HCT116 (cell line): Measurements from ENCODE around the gene F2RL3. TPM values are rescaled to one million over a fixed set of nuclear protein-coding genes. Genes with fewer than 3 reads are reported as not detected.

Source experiments
- ATAC-seq: fragments of 200-7000 bp; cut with Tn5 transposase; 2 replicates; pipeline ENCODE4 v1.9.1; 2020; ENCODE audit warnings: mild to moderate bottlenecking, moderate library complexity
- BruUV-seq: library from RNA; stranded (reverse); fragments of 400-500 nt; replicated peaks from 2 replicates; lab custom pipeline; 2021; lab: Mats Ljungman, UMichigan
- CTCF ChIA-PET: fragments of 300-600 bp; sonication (Branson Sonifier 250); formaldehyde crosslinking; loops from one replicate; lab custom pipeline; 2021; ENCODE audit warnings: antibody characterized with exemption; lab: Charles Lee
- POLR2A ChIA-PET: fragments of 300-600, 350-600 bp; sonication (Branson Sonifier 250); formaldehyde crosslinking; loops from one replicate; lab custom pipeline; 2021; ENCODE audit warnings: antibody characterized with exemption; lab: Charles Lee
- RAD21 ChIA-PET, 2 experiments: fragments of 300-600 bp; sonication (Branson Sonifier 250); formaldehyde crosslinking; loops; one replicate each; lab custom pipeline; 2023; ENCODE audit warnings: low total read pairs in 2 of 2; ENCODE audit not compliant: uncharacterized antibody in 2 of 2, unreplicated experiment in 2 of 2, low non-redundant PET in 1 of 2; lab: Charles Lee
- DNase-seq: peaks from one replicate; pipeline ENCODE4 v3.0.0-alpha.2; 2010; ENCODE audit warnings: low read depth, low spot score
- H2AFZ ChIP-seq: fragments of 200-600 bp; shearing (Covaris generic), sonication (generic); 2 replicates; pipeline ENCODE4 v1.6.1; 2017; ENCODE audit warnings: low read depth, mixed run types, mixed read lengths, antibody characterized with exemption, low read length; ENCODE audit not compliant: poor library complexity, severe bottlenecking
- H3K27ac ChIP-seq: 2 replicates; pipeline ENCODE4 v1.5.1; 2012; ENCODE audit warnings: low read depth, low read length
- H3K27me3 ChIP-seq: fragments of 200-600 bp; sonication (generic); 2 replicates; pipeline ENCODE4 v1.6.1; 2016; ENCODE audit warnings: mixed run types, low read length, mixed read lengths; ENCODE audit not compliant: insufficient read depth
- H3K36me3 ChIP-seq, 2 experiments: fragments of 200-500 bp in 1 of 2; fragments of 200-600 bp in 1 of 2; sonication (Bioruptor generic) in 1 of 2; sonication (generic) in 1 of 2; 2 replicates each; pipeline versions ENCODE4 v1.5.1 to v1.6.1; 2014 to 2016; ENCODE audit warnings: low read length in 2 of 2, inconsistent platforms in 1 of 2, mixed read lengths in 1 of 2, mixed run types in 1 of 2; ENCODE audit not compliant: insufficient read depth in 2 of 2, control insufficient read depth in 1 of 2
- H3K4me1 ChIP-seq, 2 experiments: fragments of 200-600 bp in 1 of 2; sonication (generic) in 1 of 2; 2 replicates each; pipeline versions ENCODE4 v1.5.1 to v1.6.1; 2012 to 2017; ENCODE audit warnings: low read length in 2 of 2, inconsistent platforms in 1 of 2, mild to moderate bottlenecking in 1 of 2, mixed read lengths in 1 of 2, mixed run types in 1 of 2, moderate library complexity in 1 of 2; ENCODE audit not compliant: insufficient read depth in 2 of 2, control insufficient read depth in 1 of 2
- H3K4me2 ChIP-seq: fragments of 200-600 bp; sonication (generic); 2 replicates; pipeline ENCODE4 v1.6.1; 2017; ENCODE audit warnings: mixed run types, low read length, mixed read lengths
- H3K4me3 ChIP-seq, 2 experiments: fragments of 200-600 bp in 1 of 2; sonication (generic) in 1 of 2; replicated peaks in 1 of 2; 2 replicates each; pipeline ENCODE4 v1.5.1; 2011 to 2016; ENCODE audit warnings: low read length in 2 of 2, control low read depth in 1 of 2, low read depth in 1 of 2, mild to moderate bottlenecking in 1 of 2, mixed read lengths in 1 of 2, mixed run types in 1 of 2
- H3K79me2 ChIP-seq: fragments of 200-600 bp; sonication (generic); 2 replicates; pipeline ENCODE4 v1.6.1; 2017; ENCODE audit warnings: mild to moderate bottlenecking, mixed run types, low read length, moderate library complexity, mixed read lengths; ENCODE audit not compliant: insufficient read depth
- H3K9ac ChIP-seq: fragments of 200-600 bp; sonication (generic); 2 replicates; pipeline ENCODE4 v1.6.1; 2016; ENCODE audit warnings: low read length, mixed read lengths
- H3K9me2 ChIP-seq: fragments of 200-600 bp; sonication (generic), shearing (Covaris generic); 2 replicates; pipeline ENCODE4 v1.6.1; 2017; ENCODE audit warnings: mixed run types, mild to moderate bottlenecking, moderate library complexity; ENCODE audit not compliant: insufficient read depth
- H3K9me3 ChIP-seq, 2 experiments: fragments of 200-500 bp in 1 of 2; fragments of 200-600 bp in 1 of 2; sonication (Bioruptor generic) in 1 of 2; sonication (generic) in 1 of 2; 2 replicates each; pipeline ENCODE4 v1.6.1; 2014 to 2017; ENCODE audit warnings: low read length in 2 of 2, mixed read lengths in 2 of 2, inconsistent platforms in 1 of 2, low read depth in 1 of 2, mild to moderate bottlenecking in 1 of 2, mixed run types in 1 of 2, moderate library complexity in 1 of 2; ENCODE audit not compliant: control insufficient read depth in 1 of 2, insufficient read depth in 1 of 2
- H4K20me1 ChIP-seq: fragments of 200-600 bp; sonication (generic), shearing (Covaris generic); 2 replicates; pipeline ENCODE4 v1.6.1; 2017; ENCODE audit warnings: mixed run types, mild to moderate bottlenecking, moderate library complexity; ENCODE audit not compliant: insufficient read depth
- CEBPB ChIP-seq: IDR thresholded peaks from 2 replicates; pipeline ENCODE4 v1.6.1; 2012; ENCODE audit warnings: low read depth
- EGR1 ChIP-seq: IDR thresholded peaks from 2 replicates; pipeline ENCODE4 v1.6.1; 2012; ENCODE audit warnings: low read depth
- EZH2 ChIP-seq: fragments of 200-600 bp; sonication (generic); IDR thresholded peaks from 2 replicates; pipeline ENCODE4 v1.6.1; 2017; ENCODE audit warnings: antibody characterized with exemption, mixed run types
- EZH2phosphoT487 ChIP-seq: fragments of 200-600 bp; IDR thresholded peaks from 2 replicates; pipeline ENCODE4 v1.6.1; 2018; ENCODE audit warnings: antibody characterized with exemption, borderline replicate concordance
- FOSL1 ChIP-seq: IDR thresholded peaks from 2 replicates; pipeline ENCODE4 v1.6.1; 2012; ENCODE audit warnings: low read depth
- POLR2AphosphoS5 ChIP-seq: IDR thresholded peaks from 2 replicates; pipeline ENCODE4 v1.6.1; 2011; ENCODE audit warnings: mild to moderate bottlenecking, low read depth, low read length, moderate library complexity
- RAD21 ChIP-seq: IDR thresholded peaks from 2 replicates; pipeline ENCODE4 v1.6.1; 2012; ENCODE audit warnings: low read depth, mild to moderate bottlenecking
- SP1 ChIP-seq: IDR thresholded peaks from 2 replicates; pipeline ENCODE4 v1.6.1; 2012; ENCODE audit warnings: low read depth
- SRF ChIP-seq: IDR thresholded peaks from 2 replicates; pipeline ENCODE4 v1.6.1; 2012; ENCODE audit warnings: low read depth
- TCF7L2 ChIP-seq: IDR thresholded peaks from 2 replicates; pipeline ENCODE4 v1.7.0; 2011; ENCODE audit warnings: borderline replicate concordance, inconsistent platforms; ENCODE audit not compliant: insufficient read depth, insufficient read length; ENCODE audit errors: extremely low read depth
- YY1 ChIP-seq: IDR thresholded peaks from 2 replicates; pipeline ENCODE4 v1.6.1; 2011; ENCODE audit warnings: low read length, low read depth, moderate library complexity, mild to moderate bottlenecking; ENCODE audit not compliant: insufficient replicate concordance; ENCODE audit errors: extremely low read depth
- ZFX ChIP-seq: fragments of 450-650 bp; IDR thresholded peaks from 2 replicates; pipeline ENCODE4 v1.6.1; 2017
- ZNF274 ChIP-seq: fragments of 200-500 bp; sonication (Bioruptor generic); IDR thresholded peaks from 2 replicates; pipeline ENCODE4 v1.6.1; 2014; ENCODE audit warnings: mild to moderate bottlenecking, low read depth, low read length, inconsistent platforms
- intact Hi-C: fragments of 100-400 bp; cut with micrococcal nuclease; formaldehyde crosslinking; loops from 2 replicates; pipeline ENCODE4 v1.10.0; 2022
- total RNA-seq: library from RNA; stranded (reverse); gene quantifications from one replicate; pipeline ENCODE4 v1.2.1, GENCODE V29; 2021; ENCODE audit not compliant: unreplicated experiment
- TF ChIP-seq, protein P1 (sequence below), 3 experiments: fragments of 200-600 bp in 1 of 3; sonication (generic) in 1 of 3; IDR thresholded peaks in 2 of 3; conservative IDR thresholded peaks in 1 of 3; 2 replicates each; pipeline ENCODE4 v1.5.1; 2012 to 2017; ENCODE audit warnings: low read depth in 2 of 3, low read length in 2 of 3, antibody characterized with exemption in 1 of 3, borderline replicate concordance in 1 of 3, control low read depth in 1 of 3, mild to moderate bottlenecking in 1 of 3, mixed read lengths in 1 of 3, mixed run types in 1 of 3, moderate library complexity in 1 of 3; ENCODE audit not compliant: insufficient read depth in 1 of 3
- TF ChIP-seq, protein P2 (sequence below): IDR thresholded peaks from 2 replicates; pipeline ENCODE4 v1.6.1; 2012; ENCODE audit warnings: low read depth
- TF ChIP-seq, protein P3 (sequence below): IDR thresholded peaks from 2 replicates; pipeline ENCODE4 v1.6.1; 2012
- TF ChIP-seq, protein P4 (sequence below): IDR thresholded peaks from 2 replicates; pipeline ENCODE4 v1.6.1; 2012

The F2RL3 gene
- total RNA-seq, 1 experiment from 2014 or later, result 0.10 TPM

DNA sequence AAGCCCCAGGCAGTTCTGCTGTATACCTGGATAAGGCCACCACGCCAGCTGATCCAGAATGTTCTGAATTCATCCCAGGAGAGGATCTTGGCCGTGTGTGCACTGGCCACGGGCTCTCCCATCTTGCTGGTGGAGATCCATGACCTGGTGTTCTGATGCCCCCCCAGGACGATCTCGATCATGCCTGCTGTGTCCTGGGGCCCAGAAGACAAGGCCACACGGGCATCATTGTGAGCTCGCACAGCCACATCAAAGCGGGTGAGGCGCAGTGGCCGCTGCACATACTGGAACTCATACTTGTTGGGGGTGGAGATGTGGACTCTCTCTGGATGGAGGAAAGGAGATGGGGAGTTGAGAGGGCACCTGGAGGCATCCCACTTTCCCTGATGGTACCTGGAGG lies 40.1 kb downstream of the F2RL3 start:
- ChIA-PET RAD21 (no interaction called here), POLR2A (no interaction called here), CTCF (no interaction called here)
- no peak overlapping the region for H2AFZ ChIP-seq
- no peaks in the 10 kb centered on the region for H3K9me2 ChIP-seq
- TF ChIP-seq, protein P1, sequence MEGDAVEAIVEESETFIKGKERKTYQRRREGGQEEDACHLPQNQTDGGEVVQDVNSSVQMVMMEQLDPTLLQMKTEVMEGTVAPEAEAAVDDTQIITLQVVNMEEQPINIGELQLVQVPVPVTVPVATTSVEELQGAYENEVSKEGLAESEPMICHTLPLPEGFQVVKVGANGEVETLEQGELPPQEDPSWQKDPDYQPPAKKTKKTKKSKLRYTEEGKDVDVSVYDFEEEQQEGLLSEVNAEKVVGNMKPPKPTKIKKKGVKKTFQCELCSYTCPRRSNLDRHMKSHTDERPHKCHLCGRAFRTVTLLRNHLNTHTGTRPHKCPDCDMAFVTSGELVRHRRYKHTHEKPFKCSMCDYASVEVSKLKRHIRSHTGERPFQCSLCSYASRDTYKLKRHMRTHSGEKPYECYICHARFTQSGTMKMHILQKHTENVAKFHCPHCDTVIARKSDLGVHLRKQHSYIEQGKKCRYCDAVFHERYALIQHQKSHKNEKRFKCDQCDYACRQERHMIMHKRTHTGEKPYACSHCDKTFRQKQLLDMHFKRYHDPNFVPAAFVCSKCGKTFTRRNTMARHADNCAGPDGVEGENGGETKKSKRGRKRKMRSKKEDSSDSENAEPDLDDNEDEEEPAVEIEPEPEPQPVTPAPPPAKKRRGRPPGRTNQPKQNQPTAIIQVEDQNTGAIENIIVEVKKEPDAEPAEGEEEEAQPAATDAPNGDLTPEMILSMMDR (IDR thresholded peaks at IDR 0.05 in 2 of 3, conservative IDR thresholded peaks at IDR 0.05 in 1 of 3; ENCODE audit: borderline replicate concordance in 1 of 3, insufficient read depth in 1 of 3, low read depth in 2 of 3, low read length in 2 of 3), result no peak
- TF ChIP-seq EGR1 (no peak), RAD21 (no peak), SRF (no peak), POLR2AphosphoS5 (no peak), EZH2 (no peak), ZNF274 (no peak), EZH2phosphoT487 (no peak), CEBPB (no peak), SP1 (no peak), YY1 (no peak), TCF7L2 (no peak), FOSL1 (no peak), ZFX (no peak)
- TF ChIP-seq, protein P2, sequence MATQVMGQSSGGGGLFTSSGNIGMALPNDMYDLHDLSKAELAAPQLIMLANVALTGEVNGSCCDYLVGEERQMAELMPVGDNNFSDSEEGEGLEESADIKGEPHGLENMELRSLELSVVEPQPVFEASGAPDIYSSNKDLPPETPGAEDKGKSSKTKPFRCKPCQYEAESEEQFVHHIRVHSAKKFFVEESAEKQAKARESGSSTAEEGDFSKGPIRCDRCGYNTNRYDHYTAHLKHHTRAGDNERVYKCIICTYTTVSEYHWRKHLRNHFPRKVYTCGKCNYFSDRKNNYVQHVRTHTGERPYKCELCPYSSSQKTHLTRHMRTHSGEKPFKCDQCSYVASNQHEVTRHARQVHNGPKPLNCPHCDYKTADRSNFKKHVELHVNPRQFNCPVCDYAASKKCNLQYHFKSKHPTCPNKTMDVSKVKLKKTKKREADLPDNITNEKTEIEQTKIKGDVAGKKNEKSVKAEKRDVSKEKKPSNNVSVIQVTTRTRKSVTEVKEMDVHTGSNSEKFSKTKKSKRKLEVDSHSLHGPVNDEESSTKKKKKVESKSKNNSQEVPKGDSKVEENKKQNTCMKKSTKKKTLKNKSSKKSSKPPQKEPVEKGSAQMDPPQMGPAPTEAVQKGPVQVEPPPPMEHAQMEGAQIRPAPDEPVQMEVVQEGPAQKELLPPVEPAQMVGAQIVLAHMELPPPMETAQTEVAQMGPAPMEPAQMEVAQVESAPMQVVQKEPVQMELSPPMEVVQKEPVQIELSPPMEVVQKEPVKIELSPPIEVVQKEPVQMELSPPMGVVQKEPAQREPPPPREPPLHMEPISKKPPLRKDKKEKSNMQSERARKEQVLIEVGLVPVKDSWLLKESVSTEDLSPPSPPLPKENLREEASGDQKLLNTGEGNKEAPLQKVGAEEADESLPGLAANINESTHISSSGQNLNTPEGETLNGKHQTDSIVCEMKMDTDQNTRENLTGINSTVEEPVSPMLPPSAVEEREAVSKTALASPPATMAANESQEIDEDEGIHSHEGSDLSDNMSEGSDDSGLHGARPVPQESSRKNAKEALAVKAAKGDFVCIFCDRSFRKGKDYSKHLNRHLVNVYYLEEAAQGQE, result no peak
- TF ChIP-seq, protein P3, sequence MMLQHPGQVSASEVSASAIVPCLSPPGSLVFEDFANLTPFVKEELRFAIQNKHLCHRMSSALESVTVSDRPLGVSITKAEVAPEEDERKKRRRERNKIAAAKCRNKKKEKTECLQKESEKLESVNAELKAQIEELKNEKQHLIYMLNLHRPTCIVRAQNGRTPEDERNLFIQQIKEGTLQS, result no peak
- TF ChIP-seq, protein P4, sequence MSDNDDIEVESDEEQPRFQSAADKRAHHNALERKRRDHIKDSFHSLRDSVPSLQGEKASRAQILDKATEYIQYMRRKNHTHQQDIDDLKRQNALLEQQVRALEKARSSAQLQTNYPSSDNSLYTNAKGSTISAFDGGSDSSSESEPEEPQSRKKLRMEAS, result no peak
- H3K4me3 ChIP-seq, result no peak overlapping the region
- H3K27ac ChIP-seq, result no peak overlapping the region
- intact Hi-C loops, result no loop called here
- no peak for ATAC-seq
- H3K79me2 ChIP-seq, result no peaks in the 10 kb centered on the region
- peaks cover 8 to 12% of the 10 kb centered on the region in 2 experiments; a peak in 3 of 4 replicates for H3K9me3 ChIP-seq
- H3K4me1 ChIP-seq, result no peaks in the 10 kb centered on the region
- no TSS peak for BruUV-seq
- no peak overlapping the region for H3K4me2 ChIP-seq
- H3K9ac ChIP-seq, result no peak overlapping the region
- H3K27me3 ChIP-seq, result no peaks in the 10 kb centered on the region
- DNase-seq, result no peak
- no peaks in the 10 kb centered on the region for H4K20me1 ChIP-seq
- no peaks in the 10 kb centered on the region for H3K36me3 ChIP-seq
